Measurements from ENCODE around the gene ARL13A. TPM values are rescaled to one million over a fixed set of nuclear protein-coding genes. Genes with fewer than 3 reads are reported as not detected.

The ARL13A gene
- not detected in 2 replicates for total RNA-seq

DNA sequence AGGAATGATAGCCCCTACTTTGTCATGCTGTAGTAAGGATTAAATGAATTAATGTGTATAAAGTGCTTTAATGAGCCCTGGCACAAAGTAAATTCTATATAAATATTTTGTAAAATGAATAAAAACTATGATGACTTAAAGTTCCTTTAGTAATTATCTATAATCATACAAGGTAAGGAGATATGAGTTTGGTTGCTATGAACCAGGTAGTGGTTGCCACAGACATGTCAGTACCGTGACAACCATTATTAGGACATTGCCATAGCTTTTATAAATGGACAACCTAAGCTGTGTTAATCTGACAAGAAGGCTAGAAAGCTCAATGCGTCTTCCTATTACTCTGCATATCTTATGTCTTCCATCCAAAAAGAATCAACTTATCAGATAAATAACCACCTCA, at the start of gene ARL13A:
Gene ARL13A, plus strand, starts transcription at position 301 of the 400 bp plus-strand sequence. CDS start 3,982 bp downstream, outside the sequence.

DNA sequence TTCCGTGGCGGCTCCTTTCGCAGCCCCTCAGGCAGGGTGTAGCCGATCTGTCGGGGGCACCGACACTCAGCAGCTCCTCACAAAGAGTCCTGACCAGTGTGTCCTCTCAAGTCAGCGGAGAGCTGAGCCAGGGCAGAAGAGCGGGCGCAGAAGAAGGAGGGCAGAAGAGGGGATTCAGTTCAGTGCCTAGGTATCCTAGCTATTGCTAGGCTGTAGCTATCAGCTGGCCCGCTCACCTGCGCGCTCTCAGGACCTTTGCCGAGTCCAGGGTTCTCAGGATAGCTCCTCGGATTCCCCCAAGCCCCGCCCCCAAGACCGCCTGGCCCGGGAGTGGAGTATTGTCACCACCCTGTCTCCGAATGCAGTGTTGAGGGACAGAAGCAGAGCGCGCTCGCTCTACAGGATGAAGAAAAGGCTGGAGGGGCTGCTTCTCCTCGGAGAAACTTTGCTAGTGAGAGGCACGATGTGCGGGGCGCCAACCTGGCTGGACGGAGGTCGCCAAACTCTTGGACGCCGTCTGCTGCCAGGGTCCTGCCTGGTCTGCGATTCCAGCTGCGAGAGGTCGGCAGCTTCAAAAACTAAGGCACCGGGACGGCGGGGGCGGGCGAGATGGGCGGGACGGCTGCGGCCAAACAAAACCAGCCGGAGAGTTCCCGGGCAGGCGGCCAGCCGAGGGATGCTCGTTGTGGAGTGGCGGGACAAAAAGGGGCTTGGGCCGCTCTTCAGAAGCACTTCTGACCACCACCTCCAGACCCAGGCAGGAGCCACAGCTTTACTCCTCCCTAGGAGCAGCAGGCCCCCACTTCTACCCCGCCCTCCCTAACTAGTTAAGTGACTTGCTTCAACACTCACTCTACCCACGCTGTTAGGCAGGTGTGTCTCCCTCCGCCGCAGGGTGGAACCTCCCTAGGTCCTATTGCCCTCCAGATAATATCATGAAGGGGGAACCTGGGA, 40.6 kb upstream of the ARL13A start, which contains the start of gene XKRX:
Gene XKRX, minus strand, starts transcription at position 258 of the 954 bp plus-strand sequence. CDS start 613 bp downstream, outside the sequence.

Other genes with a start within 250 kb of the ARL13A start
- 14.2 and 17.2 TPM in 2 replicates for gene SYTL4, start 237.6 kb upstream of the ARL13A start, total RNA-seq
- gene CSTF2, start 149.3 kb upstream of the ARL13A start, total RNA-seq = 20.0 and 22.7 TPM in 2 replicates
- gene NOX1, start 95.3 kb upstream of the ARL13A start, total RNA-seq = 0.09 TPM in 1 of 2 replicates, not detected in the other
- 0.54 and 1.2 TPM in 2 replicates for gene XKRX, start 40.8 kb upstream of the ARL13A start, total RNA-seq
- 13.4 and 20.6 TPM in 2 replicates for gene TRMT2B, start 82.4 kb downstream of the ARL13A start, total RNA-seq
- 1.8 and 4.9 TPM in 2 replicates for gene TMEM35A, start 109.2 kb downstream of the ARL13A start, total RNA-seq
- 9.5 and 18.8 TPM in 2 replicates for gene CENPI, start 128.5 kb downstream of the ARL13A start, total RNA-seq